H9 (cell line): ENCODE data around the gene TRIM24. TPM values are rescaled to one million over a fixed set of nuclear protein-coding genes. Genes with fewer than 3 reads are reported as not detected.

Experiments used
- DNase-seq: peaks from one replicate; pipeline ENCODE4 v3.0.0-alpha.2; 2017
- H2AFZ ChIP-seq: one replicate; pipeline ENCODE4 v1.6.1; 2013; ENCODE audit warnings: mild to moderate bottlenecking, low read length, control low read depth, moderate library complexity
- H2AK5ac ChIP-seq: 2 replicates; pipeline ENCODE4 v1.6.1; 2013; ENCODE audit warnings: low read length, control low read depth, mixed read lengths; ENCODE audit not compliant: insufficient read length
- H2BK120ac ChIP-seq: one replicate; pipeline ENCODE4 v1.6.1; 2013; ENCODE audit warnings: low read depth, mild to moderate bottlenecking, low read length, control low read depth, inconsistent platforms; ENCODE audit not compliant: poor library complexity, severe bottlenecking
- H2BK12ac ChIP-seq: 2 replicates; pipeline ENCODE4 v1.6.1; 2013; ENCODE audit warnings: low read length, control low read depth, mixed read lengths, low read depth; ENCODE audit not compliant: insufficient read length
- H2BK15ac ChIP-seq: 2 replicates; pipeline ENCODE4 v1.6.1; 2013; ENCODE audit warnings: low read depth, low read length, control low read depth
- H2BK20ac ChIP-seq: one replicate; pipeline ENCODE4 v1.6.1; 2013; ENCODE audit warnings: low read depth, mild to moderate bottlenecking, low read length, control low read depth, inconsistent platforms; ENCODE audit not compliant: poor library complexity, severe bottlenecking
- H2BK5ac ChIP-seq: 2 replicates; pipeline ENCODE4 v1.6.1; 2013; ENCODE audit warnings: low read length, control low read depth, mixed read lengths; ENCODE audit not compliant: insufficient read length
- H3K14ac ChIP-seq: 2 replicates; pipeline ENCODE4 v1.6.1; 2013; ENCODE audit warnings: low read length, control low read depth; ENCODE audit not compliant: insufficient read depth
- H3K18ac ChIP-seq: 2 replicates; pipeline ENCODE4 v1.6.1; 2013; ENCODE audit warnings: low read depth, mild to moderate bottlenecking, mixed read lengths, low read length, control low read depth; ENCODE audit not compliant: insufficient read length
- H3K23ac ChIP-seq: 2 replicates; pipeline ENCODE4 v1.6.1; 2013; ENCODE audit warnings: low read length, control low read depth, mixed read lengths, low read depth; ENCODE audit not compliant: insufficient read length
- H3K23me2 ChIP-seq: 2 replicates; pipeline ENCODE4 v1.6.1; 2013; ENCODE audit warnings: low read depth, mild to moderate bottlenecking, mixed read lengths, low read length, control low read depth; ENCODE audit not compliant: insufficient read length, poor library complexity, severe bottlenecking
- H3K27ac ChIP-seq: 2 replicates; pipeline ENCODE4 v1.5.1; 2013; ENCODE audit warnings: low read length, control low read depth, mixed read lengths, low read depth; ENCODE audit not compliant: insufficient read length
- H3K27me3 ChIP-seq: 2 replicates; pipeline ENCODE4 v1.6.1; 2013; ENCODE audit warnings: low read length, control low read depth, inconsistent platforms; ENCODE audit not compliant: insufficient read depth
- H3K4ac ChIP-seq: 2 replicates; pipeline ENCODE4 v1.6.1; 2013; ENCODE audit warnings: low read depth, mild to moderate bottlenecking, control low read depth, inconsistent platforms, low read length, moderate library complexity
- H3K4me1 ChIP-seq: 2 replicates; pipeline ENCODE4 v1.6.1; 2013; ENCODE audit warnings: low read length, control low read depth, inconsistent platforms; ENCODE audit not compliant: insufficient read depth
- H3K4me2 ChIP-seq: 2 replicates; pipeline ENCODE4 v1.6.1; 2013; ENCODE audit warnings: low read length, control low read depth, mixed read lengths; ENCODE audit not compliant: insufficient read length, insufficient read depth
- H3K56ac ChIP-seq: 2 replicates; pipeline ENCODE4 v1.6.1; 2013; ENCODE audit warnings: low read depth, mild to moderate bottlenecking, mixed read lengths, low read length, control low read depth; ENCODE audit not compliant: insufficient read length
- H3K79me1 ChIP-seq: 2 replicates; pipeline ENCODE4 v1.6.1; 2013; ENCODE audit warnings: low read depth, mild to moderate bottlenecking, moderate library complexity, low read length, control low read depth, inconsistent platforms; ENCODE audit not compliant: insufficient read depth, poor library complexity, severe bottlenecking
- H3K79me2 ChIP-seq: 2 replicates; pipeline ENCODE4 v1.6.1; 2013; ENCODE audit warnings: low read length, control low read depth, inconsistent platforms; ENCODE audit not compliant: insufficient read depth
- H3K9ac ChIP-seq: 2 replicates; pipeline ENCODE4 v1.6.1; 2013; ENCODE audit warnings: low read length, control low read depth, mixed read lengths; ENCODE audit not compliant: insufficient read length; ENCODE audit errors: extremely low read depth
- H3K9me3 ChIP-seq: one replicate; pipeline ENCODE4 v1.6.1; 2013; ENCODE audit warnings: low read depth, low read length, inconsistent platforms; ENCODE audit not compliant: control insufficient read depth
- H3T11ph ChIP-seq: one replicate; pipeline ENCODE4 v1.6.1; 2013; ENCODE audit warnings: mild to moderate bottlenecking, low read length, control low read depth, inconsistent platforms
- H4K20me1 ChIP-seq: one replicate; pipeline ENCODE4 v1.6.1; 2013; ENCODE audit not compliant: control insufficient read depth, insufficient read length, insufficient read depth
- H4K5ac ChIP-seq: 2 replicates; pipeline ENCODE4 v1.6.1; 2013; ENCODE audit warnings: low read depth, mild to moderate bottlenecking, mixed read lengths, low read length, control low read depth; ENCODE audit not compliant: insufficient read length
- H4K8ac ChIP-seq: replicated peaks from 2 replicates; pipeline ENCODE4 v1.6.1; 2013; ENCODE audit warnings: low read length, control low read depth, mixed read lengths, low read depth; ENCODE audit not compliant: insufficient read length
- H4K91ac ChIP-seq: 2 replicates; pipeline ENCODE4 v1.6.1; 2013; ENCODE audit warnings: low read depth, mild to moderate bottlenecking, moderate library complexity, mixed read lengths, low read length, control low read depth; ENCODE audit not compliant: insufficient read length
- H3K27ac Mint-ChIP-seq, 3 experiments: 2 replicates in 2 of 3; 3 replicates in 1 of 3; pipeline ENCODE4 v1.8.0; 2020 to 2021; ENCODE audit warnings: mixed read lengths in 3 of 3, mild to moderate bottlenecking in 1 of 3, moderate library complexity in 1 of 3
- H3K27me3 Mint-ChIP-seq: 2 replicates; pipeline ENCODE4 v1.8.0; 2021; ENCODE audit warnings: low read depth, mild to moderate bottlenecking, moderate library complexity, mixed read lengths
- H3K36me3 Mint-ChIP-seq, 3 experiments: 2 replicates in 2 of 3; 3 replicates in 1 of 3; pipeline ENCODE4 v1.8.0; 2020 to 2021; ENCODE audit warnings: low read depth in 3 of 3, mixed read lengths in 3 of 3; ENCODE audit not compliant: insufficient read depth in 1 of 3
- H3K4me1 Mint-ChIP-seq, 2 experiments: 2 replicates each; pipeline ENCODE4 v1.8.0; 2020; ENCODE audit warnings: mixed read lengths in 2 of 2
- H3K4me3 Mint-ChIP-seq, 2 experiments: 2 replicates in 1 of 2; 3 replicates in 1 of 2; pipeline ENCODE4 v1.8.0; 2020 to 2021; ENCODE audit warnings: mild to moderate bottlenecking in 2 of 2, mixed read lengths in 2 of 2, moderate library complexity in 1 of 2
- H3K9me3 Mint-ChIP-seq, 2 experiments: 2 replicates in 1 of 2; 3 replicates in 1 of 2; pipeline ENCODE4 v1.8.0; 2020; ENCODE audit warnings: mild to moderate bottlenecking in 2 of 2, mixed read lengths in 2 of 2, moderate library complexity in 1 of 2
- CTCF ChIP-seq: fragments of 200-600 bp; sonication (generic); conservative IDR thresholded peaks from 3 replicates; pipeline ENCODE4 v1.8.0; 2021; ENCODE audit warnings: antibody characterized with exemption, mild to moderate bottlenecking
- WGBS: extraction: QIAGEN DNeasy Blood & Tissue Kit; methylation state at CpG from one replicate; pipeline ENCODE4 v1.1.7; 2013; ENCODE audit warnings: missing lambda C conversion rate, low lambda C conversion rate, mixed read lengths; ENCODE audit not compliant: insufficient read length; ENCODE audit errors: extremely low coverage; 5-methylcytosine and 5-hydroxymethylcytosine counted together
- total RNA-seq: library from RNA; stranded (reverse); gene quantifications from 2 replicates; pipeline ENCODE4 v1.2.1, GENCODE V29; 2021

The TRIM24 gene
- total RNA-seq, 1 experiment from 2014 or later = 260 TPM

- peak overlapping the region in 2 of 3 experiments; percentile 14 to 74; a peak in 3 of 7 replicates for H3K27ac Mint-ChIP-seq
- no peak overlapping the region for H2BK120ac ChIP-seq
- no peak overlapping the region for H4K5ac ChIP-seq
- H3K27me3 Mint-ChIP-seq = no peaks in the 10 kb centered on the region
- no peak overlapping the region for H3K56ac ChIP-seq
- H3K27me3 ChIP-seq = no peaks in the 10 kb centered on the region
- no peak overlapping the region for H3K27ac ChIP-seq
- no peak overlapping the region for H3K4ac ChIP-seq
- no peak overlapping the region for H2BK5ac ChIP-seq
- H3K4me2 ChIP-seq = no peak overlapping the region
- H2BK20ac ChIP-seq = no peak overlapping the region
- no peak overlapping the region for H3K18ac ChIP-seq
- no peak overlapping the region for H3K14ac ChIP-seq
- H3K79me1 ChIP-seq = no peaks in the 10 kb centered on the region
- H4K91ac ChIP-seq = no peak overlapping the region
- WGBS = no CpG with 5 or more reads among the region's 1 CpG
- DNase-seq = no peak
- H2AK5ac ChIP-seq = no peak overlapping the region
- no peak overlapping the region for H2AFZ ChIP-seq
- H3K9ac ChIP-seq = no peak overlapping the region
- no peaks in the 10 kb centered on the region; the same call in 1 of the 2 replicates for H3K4me1 ChIP-seq
- H2BK15ac ChIP-seq = no peak overlapping the region
- no peaks in the 10 kb centered on the region for H4K20me1 ChIP-seq
- no peak overlapping the region for H3K4me3 Mint-ChIP-seq
- no peak overlapping the region for H3T11ph ChIP-seq
- no peak overlapping the region for H4K8ac ChIP-seq
- H3K79me2 ChIP-seq = peaks cover 78% of the 10 kb centered on the region
- H3K9me3 Mint-ChIP-seq = peaks cover 0 to 1% of the 10 kb centered on the region in 2 experiments; a peak in 1 of 5 replicates
- peaks cover 8 to 54% (median 35%) of the 10 kb centered on the region in 3 experiments for H3K36me3 Mint-ChIP-seq
- no peak overlapping the region for H3K23ac ChIP-seq
- no peak for TF ChIP-seq CTCF
- H2BK12ac ChIP-seq = no peak overlapping the region
- H3K4me1 Mint-ChIP-seq = peaks cover 69 to 80% of the 10 kb centered on the region in 2 experiments
- H3K23me2 ChIP-seq = no peaks in the 10 kb centered on the region
- no peaks in the 10 kb centered on the region for H3K9me3 ChIP-seq
Measured at GRCh38 chr7:138478499-138478908, 18.4 kb downstream of the TRIM24 start.
